CD14-positive monocyte (primary cell): ENCODE results near the gene ARRDC3. TPM values are rescaled to one million over a fixed set of nuclear protein-coding genes. Genes with fewer than 3 reads are reported as not detected.

Source experiments
- DNase-seq, 3 donors: peaks; one replicate each; pipeline ENCODE4 v3.0.0-alpha.2; 2011 to 2022
- H2AFZ ChIP-seq: 2 replicates; pipeline ENCODE4 v1.6.0; 2012; ENCODE audit warnings: mild to moderate bottlenecking, low read depth, low read length, inconsistent platforms; ENCODE audit not compliant: insufficient read depth, poor library complexity, severe bottlenecking
- H3K27ac ChIP-seq, 2 donors: 1 replicate in 1 of 2; 2 replicates in 1 of 2; pipeline ENCODE4 v1.5.1; 2012 to 2013; ENCODE audit warnings: low read length in 2 of 2, control low read depth in 1 of 2, inconsistent platforms in 1 of 2, low read depth in 1 of 2, mild to moderate bottlenecking in 1 of 2
- H3K27me3 ChIP-seq, 2 donors: one replicate each; pipeline versions ENCODE4 v1.6.0 to v1.6.1; 2011 to 2013; ENCODE audit warnings: low read length in 2 of 2; ENCODE audit not compliant: control insufficient read depth in 2 of 2, insufficient read depth in 2 of 2
- H3K36me3 ChIP-seq, 2 donors: replicated peaks in 1 of 2; 1 replicate in 1 of 2; 2 replicates in 1 of 2; pipeline versions ENCODE4 v1.5.1 to v1.6.1; 2012 to 2013; ENCODE audit warnings: low read length in 2 of 2, control low read depth in 1 of 2, inconsistent platforms in 1 of 2, mild to moderate bottlenecking in 1 of 2; ENCODE audit not compliant: insufficient read depth in 2 of 2, control insufficient read depth in 1 of 2
- H3K4me1 ChIP-seq, 2 donors: 1 replicate in 1 of 2; 2 replicates in 1 of 2; pipeline versions ENCODE4 v1.5.1 to v1.6.1; 2012 to 2013; ENCODE audit warnings: low read length in 2 of 2, control low read depth in 1 of 2, inconsistent platforms in 1 of 2, mild to moderate bottlenecking in 1 of 2, moderate library complexity in 1 of 2; ENCODE audit not compliant: insufficient read depth in 2 of 2, control insufficient read depth in 1 of 2
- H3K4me2 ChIP-seq: replicated peaks from 2 replicates; pipeline ENCODE3; 2012; ENCODE audit warnings: low read length, moderate library complexity, mild to moderate bottlenecking; ENCODE audit not compliant: poor library complexity, severe bottlenecking; ENCODE audit errors: extremely low read depth
- H3K4me3 ChIP-seq, 3 experiments: fragments of 200-600 bp in 1 of 3; sonication (generic) in 1 of 3; replicated peaks in 1 of 3; 1 replicate in 2 of 3; 2 replicates in 1 of 3; pipeline ENCODE4 v1.5.1; 2011 to 2013; ENCODE audit warnings: low read length in 3 of 3, mild to moderate bottlenecking in 3 of 3, control low read depth in 2 of 3, low read depth in 2 of 3, inconsistent platforms in 1 of 3, moderate library complexity in 1 of 3
- H3K79me2 ChIP-seq: 2 replicates; pipeline ENCODE4 v1.6.0; 2012; ENCODE audit warnings: mild to moderate bottlenecking, control low read depth, inconsistent platforms, low read length, moderate library complexity; ENCODE audit not compliant: insufficient read depth
- H3K9ac ChIP-seq: 2 replicates; pipeline ENCODE4 v1.6.0; 2017; ENCODE audit warnings: low read length, mild to moderate bottlenecking; ENCODE audit not compliant: insufficient read depth, poor library complexity, severe bottlenecking
- H3K9me3 ChIP-seq, 2 donors: replicated peaks in 1 of 2; 1 replicate in 1 of 2; 2 replicates in 1 of 2; pipeline versions ENCODE4 v1.5.1 to v1.6.1; 2012 to 2013; ENCODE audit warnings: low read length in 2 of 2, control low read depth in 1 of 2; ENCODE audit not compliant: control insufficient read depth in 1 of 2, insufficient read depth in 1 of 2
- H4K20me1 ChIP-seq: 2 replicates; pipeline ENCODE4 v1.6.0; 2012; ENCODE audit warnings: mild to moderate bottlenecking, low read length, control low read depth, moderate library complexity; ENCODE audit not compliant: insufficient read depth
- H3K27ac Mint-ChIP-seq, 7 donors: one replicate each; pipeline ENCODE4 v1.8.0; 2020; ENCODE audit warnings: mild to moderate bottlenecking in 7 of 7, mixed read lengths in 7 of 7, moderate library complexity in 6 of 7, inconsistent platforms in 2 of 7
- H3K27me3 Mint-ChIP-seq, 3 donors: one replicate each; pipeline ENCODE4 v1.8.0; 2021 to 2022; ENCODE audit warnings: low read depth in 3 of 3, mild to moderate bottlenecking in 3 of 3, mixed read lengths in 3 of 3, moderate library complexity in 3 of 3, inconsistent platforms in 1 of 3
- H3K36me3 Mint-ChIP-seq, 2 donors: one replicate each; pipeline ENCODE4 v1.8.0; 2020; ENCODE audit warnings: mixed read lengths in 2 of 2, inconsistent platforms in 1 of 2, mild to moderate bottlenecking in 1 of 2
- H3K4me1 Mint-ChIP-seq: one replicate; pipeline ENCODE4 v1.8.0; 2020; ENCODE audit warnings: mild to moderate bottlenecking, mixed read lengths
- H3K4me3 Mint-ChIP-seq, 2 donors: one replicate each; pipeline ENCODE4 v1.8.0; 2020; ENCODE audit warnings: mild to moderate bottlenecking in 2 of 2, mixed read lengths in 2 of 2, moderate library complexity in 1 of 2
- H3K9me3 Mint-ChIP-seq, 7 donors: one replicate each; pipeline ENCODE4 v1.8.0; 2020 to 2022; ENCODE audit warnings: mixed read lengths in 7 of 7, mild to moderate bottlenecking in 6 of 7, moderate library complexity in 6 of 7, inconsistent platforms in 2 of 7
- CTCF ChIP-seq: fragments of 200-600 bp; IDR thresholded peaks from one replicate; pipeline ENCODE4 v1.8.0; 2022; ENCODE audit warnings: antibody characterized with exemption, mild to moderate bottlenecking
- WGBS: methylation state at CpG from one replicate; pipeline ENCODE4 v1.1.5; 2013; ENCODE audit warnings: missing lambda C conversion rate; ENCODE audit not compliant: insufficient coverage; 5-methylcytosine and 5-hydroxymethylcytosine counted together
- intact Hi-C, 2 donors: fragments of 100-400 bp; cut with micrococcal nuclease; formaldehyde crosslinking; loops; one replicate each; pipeline versions ENCODE4 v1.15.0 to v1.15.1; 2023
- polyA plus RNA-seq, 3 donors: library from polyadenylated mRNA; depleted of rRNA in 1 of 3; unstranded in 2 of 3; stranded (reverse) in 1 of 3; fragments of 300-500 nt in 2 of 3; fragments of >200 nt in 1 of 3; fragmentation: Illumina TruSeq in 2 of 3; gene quantifications; 1 replicate in 2 of 3; 2 replicates in 1 of 3; pipeline ENCODE4 v1.2.3, GENCODE V29; 2012 to 2021

Gene ARRDC3
- polyA plus RNA-seq, 3 donors: 43.3 to 68.0 (median 64.6) TPM

- Histone ChIP-seq H3K27ac (no peak overlapping the region), H3K4me3 (no peak overlapping the region), H3K9me3 (no peaks in the 10 kb centered on the region), H3K4me2 (no peak overlapping the region), H3K9ac (no peak overlapping the region), H4K20me1 (no peaks in the 10 kb centered on the region), H3K27me3 (no peaks in the 10 kb centered on the region), H2AFZ (no peak overlapping the region), H3K36me3 (no peaks in the 10 kb centered on the region), H3K4me1 (no peaks in the 10 kb centered on the region), H3K79me2 (no peaks in the 10 kb centered on the region)
- DNase-seq: no peak
- Mint-ChIP-seq H3K36me3 (no peaks in the 10 kb centered on the region), H3K4me3 (no peak overlapping the region), H3K27me3 (no peaks in the 10 kb centered on the region), H3K9me3 (peaks cover 0 to 5% (median 2%) of the 10 kb centered on the region in 7 donors), H3K4me1 (no peaks in the 10 kb centered on the region), H3K27ac (no peak overlapping the region)
- WGBS: 100% methylated on average over 2 of the region's 3 CpGs
- no peak for TF ChIP-seq CTCF
- intact Hi-C loops: no loop called here
Measured at GRCh38 chr5:91341154-91341553, 42.0 kb downstream of the ARRDC3 start.

- no peaks in the 10 kb centered on the region for H3K27me3 ChIP-seq
- no peak overlapping the region for H3K27ac ChIP-seq
- no peaks in the 10 kb centered on the region for H3K9me3 ChIP-seq
- no peak for TF ChIP-seq CTCF
- H3K4me3 Mint-ChIP-seq: no peak overlapping the region
- no peaks in the 10 kb centered on the region for H3K36me3 ChIP-seq
- no peak for DNase-seq
- no peak overlapping the region for H3K4me2 ChIP-seq
- peaks cover 0 to 4% (median 2%) of the 10 kb centered on the region in 7 donors for H3K9me3 Mint-ChIP-seq
- H3K9ac ChIP-seq: no peak overlapping the region
- H3K4me3 ChIP-seq: no peak overlapping the region
- H3K27ac Mint-ChIP-seq: no peak overlapping the region
- H3K4me1 ChIP-seq: no peaks in the 10 kb centered on the region
- H3K36me3 Mint-ChIP-seq: no peaks in the 10 kb centered on the region
- no peaks in the 10 kb centered on the region for H4K20me1 ChIP-seq
- intact Hi-C loops: no loop called here
- H3K79me2 ChIP-seq: no peaks in the 10 kb centered on the region
- no peaks in the 10 kb centered on the region for H3K27me3 Mint-ChIP-seq
- WGBS: no CpG with 5 or more reads among the region's 3 CpGs
- H2AFZ ChIP-seq: no peak overlapping the region
- H3K4me1 Mint-ChIP-seq: no peaks in the 10 kb centered on the region
Measured at GRCh38 chr5:91340532-91340931, 42.6 kb downstream of the ARRDC3 start.
